HepG2 (cell line): ENCODE data around the gene ABCA3. TPM values are rescaled to one million over a fixed set of nuclear protein-coding genes. Genes with fewer than 3 reads are reported as not detected.

ENCODE experiments used
- CREB1 ChIP-seq, 2 experiments: fragments of 450-650 bp in 1 of 2; IDR thresholded peaks; 2 replicates each; pipeline ENCODE4 v1.6.1; 2016 to 2017; ENCODE audit warnings: control low read depth in 1 of 2, mild to moderate bottlenecking in 1 of 2, missing compliant biosample characterization in 1 of 2, missing genetic modification characterization in 1 of 2
- ELF3 ChIP-seq: IDR thresholded peaks from 2 replicates; pipeline ENCODE4 v1.6.1; 2016; ENCODE audit warnings: missing genetic modification reagents, missing compliant biosample characterization
- FOXC1 ChIP-seq: sonication (generic); formaldehyde crosslinking; IDR thresholded peaks from 2 replicates; pipeline ENCODE4 v1.8.0; 2022; ENCODE audit warnings: mild to moderate bottlenecking, missing genetic modification reagents, borderline replicate concordance
- ISL2 ChIP-seq: sonication (generic); formaldehyde crosslinking; IDR thresholded peaks from 2 replicates; pipeline ENCODE4 v1.5.0; 2020; ENCODE audit warnings: missing genetic modification reagents
- JUN ChIP-seq: sonication (generic); formaldehyde crosslinking; IDR thresholded peaks from 2 replicates; pipeline ENCODE4 v1.4.0; 2020; ENCODE audit warnings: mild to moderate bottlenecking, missing genetic modification reagents
- NFE2L1 ChIP-seq: sonication (generic); formaldehyde crosslinking; IDR thresholded peaks from 2 replicates; pipeline ENCODE4 v1.4.0; 2020; ENCODE audit warnings: missing genetic modification reagents, mild to moderate bottlenecking, borderline replicate concordance
- NFKB2 ChIP-seq: sonication (generic); formaldehyde crosslinking; IDR thresholded peaks from 2 replicates; pipeline ENCODE4 v1.4.0; 2020; ENCODE audit warnings: missing genetic modification reagents, borderline replicate concordance
- TOPORS ChIP-seq: sonication (generic); formaldehyde crosslinking; IDR thresholded peaks from 2 replicates; pipeline ENCODE4 v1.8.0; 2023; ENCODE audit warnings: mild to moderate bottlenecking, missing genetic modification reagents
- ZNF180 ChIP-seq: sonication (generic); formaldehyde crosslinking; IDR thresholded peaks from 2 replicates; pipeline ENCODE4 v1.4.0; 2020; ENCODE audit warnings: low read depth, missing genetic modification reagents, borderline replicate concordance
- ZNF260 ChIP-seq: sonication (generic); formaldehyde crosslinking; IDR thresholded peaks from 2 replicates; pipeline ENCODE4 v1.4.0; 2020; ENCODE audit warnings: missing genetic modification reagents, low read depth, mild to moderate bottlenecking, borderline replicate concordance
- ZNF670 ChIP-seq: sonication (generic); formaldehyde crosslinking; IDR thresholded peaks from 2 replicates; pipeline ENCODE4 v1.8.0; 2022; ENCODE audit warnings: mild to moderate bottlenecking, missing genetic modification reagents, borderline replicate concordance
- ZNF878 ChIP-seq: sonication (generic); formaldehyde crosslinking; IDR thresholded peaks from 2 replicates; pipeline ENCODE4 v1.8.1; 2023; ENCODE audit warnings: mild to moderate bottlenecking, missing genetic modification reagents, moderate library complexity
- polyA plus RNA-seq, 8 experiments: library from polyadenylated mRNA; depleted of rRNA in 3 of 8; stranded (reverse) in 7 of 8; unstranded in 1 of 8; fragments of >200 nt; fragmentation: Illumina TruSeq in 4 of 8; extraction: Trizol in 4 of 8; gene quantifications; 2 replicates each; pipeline versions ENCODE4 v1.2.1 to v1.2.3, GENCODE V29; 2011 to 2016; ENCODE audit warnings: low read depth in 4 of 8, missing spikeins in 1 of 8, mixed read lengths in 1 of 8; ENCODE audit not compliant: insufficient read depth in 1 of 8
- total RNA-seq, 5 experiments: library from RNA; depleted of rRNA; stranded (reverse); fragments of >200 nt; fragmentation: Illumina TruSeq; extraction: Trizol; gene quantifications; 2 replicates each; pipeline ENCODE4 v1.2.3, GENCODE V29; 2016; ENCODE audit warnings: low read depth in 1 of 5
- TF ChIP-seq, protein P1 (sequence below): sonication (generic); formaldehyde crosslinking; conservative IDR thresholded peaks from 2 replicates; pipeline ENCODE4 v1.4.0; 2020; ENCODE audit warnings: mild to moderate bottlenecking, missing genetic modification reagents, moderate library complexity
- TF ChIP-seq, protein P2 (sequence below): IDR thresholded peaks from 2 replicates; pipeline ENCODE4 v1.6.1; 2016; ENCODE audit warnings: missing compliant biosample characterization, missing genetic modification reagents, borderline replicate concordance
- TF ChIP-seq, protein P3 (sequence below): sonication (generic); formaldehyde crosslinking; IDR thresholded peaks from 2 replicates; pipeline ENCODE4 v1.4.0; 2020; ENCODE audit warnings: missing genetic modification reagents, borderline replicate concordance
- TF ChIP-seq, protein P4 (sequence below), 2 experiments: fragments of 450-650 bp in 1 of 2; sonication (generic) in 1 of 2; formaldehyde crosslinking; IDR thresholded peaks; 2 replicates each; pipeline versions ENCODE4 v1.5.0 to v1.8.0; 2020 to 2022; ENCODE audit warnings: mild to moderate bottlenecking in 1 of 2, missing genetic modification reagents in 1 of 2
- TF ChIP-seq, protein P5 (sequence below): IDR thresholded peaks from 2 replicates; pipeline ENCODE4 v1.6.1; 2012; ENCODE audit warnings: inconsistent platforms

The ABCA3 gene
- total and polyA plus RNA-seq, 2 of the 13 experiments (the other 11 are each of a cell fraction or from before 2014, with no cell fraction given): 0.60 to 1.5 TPM

DNA sequence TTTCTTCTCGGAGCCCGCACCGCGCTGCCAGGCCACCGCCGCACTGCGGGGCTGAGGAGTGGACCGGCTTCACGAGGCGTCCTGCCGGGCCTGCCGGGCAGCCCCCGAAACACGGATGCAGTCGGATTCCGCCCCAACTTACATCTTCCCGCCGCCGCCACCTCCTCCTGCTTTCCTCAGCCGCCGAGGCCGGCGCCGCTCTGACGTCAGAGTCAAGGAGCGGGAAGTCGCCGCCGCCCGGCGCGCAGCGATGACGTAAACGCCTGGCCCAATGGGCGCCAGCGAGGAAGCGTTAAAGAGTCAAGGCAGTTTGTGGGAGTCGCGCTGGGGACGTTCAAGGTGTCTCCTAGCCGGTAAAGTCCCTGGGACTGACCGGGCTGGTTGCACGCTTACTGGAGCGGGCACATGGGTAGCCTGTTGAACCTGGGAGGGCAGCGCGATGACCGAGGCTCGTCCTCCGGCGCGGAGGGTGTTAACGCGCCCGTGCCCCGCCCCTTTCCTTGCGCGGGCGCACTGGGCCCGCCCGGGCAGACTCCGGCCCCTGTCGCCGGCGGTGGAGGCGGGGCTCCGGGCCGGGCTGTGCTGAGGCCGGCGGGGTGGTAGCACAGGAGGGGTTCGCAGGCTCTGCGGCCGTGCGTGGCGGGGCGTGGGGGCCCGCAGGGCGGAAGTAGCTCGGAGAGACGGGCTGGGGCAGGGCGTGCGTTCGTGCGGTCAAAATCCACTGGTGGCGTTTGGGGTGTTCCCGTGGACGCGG, 72.4 kb downstream of the ABCA3 start, which contains the start of gene RNPS1 (continued):
- TF ChIP-seq, protein P1, sequence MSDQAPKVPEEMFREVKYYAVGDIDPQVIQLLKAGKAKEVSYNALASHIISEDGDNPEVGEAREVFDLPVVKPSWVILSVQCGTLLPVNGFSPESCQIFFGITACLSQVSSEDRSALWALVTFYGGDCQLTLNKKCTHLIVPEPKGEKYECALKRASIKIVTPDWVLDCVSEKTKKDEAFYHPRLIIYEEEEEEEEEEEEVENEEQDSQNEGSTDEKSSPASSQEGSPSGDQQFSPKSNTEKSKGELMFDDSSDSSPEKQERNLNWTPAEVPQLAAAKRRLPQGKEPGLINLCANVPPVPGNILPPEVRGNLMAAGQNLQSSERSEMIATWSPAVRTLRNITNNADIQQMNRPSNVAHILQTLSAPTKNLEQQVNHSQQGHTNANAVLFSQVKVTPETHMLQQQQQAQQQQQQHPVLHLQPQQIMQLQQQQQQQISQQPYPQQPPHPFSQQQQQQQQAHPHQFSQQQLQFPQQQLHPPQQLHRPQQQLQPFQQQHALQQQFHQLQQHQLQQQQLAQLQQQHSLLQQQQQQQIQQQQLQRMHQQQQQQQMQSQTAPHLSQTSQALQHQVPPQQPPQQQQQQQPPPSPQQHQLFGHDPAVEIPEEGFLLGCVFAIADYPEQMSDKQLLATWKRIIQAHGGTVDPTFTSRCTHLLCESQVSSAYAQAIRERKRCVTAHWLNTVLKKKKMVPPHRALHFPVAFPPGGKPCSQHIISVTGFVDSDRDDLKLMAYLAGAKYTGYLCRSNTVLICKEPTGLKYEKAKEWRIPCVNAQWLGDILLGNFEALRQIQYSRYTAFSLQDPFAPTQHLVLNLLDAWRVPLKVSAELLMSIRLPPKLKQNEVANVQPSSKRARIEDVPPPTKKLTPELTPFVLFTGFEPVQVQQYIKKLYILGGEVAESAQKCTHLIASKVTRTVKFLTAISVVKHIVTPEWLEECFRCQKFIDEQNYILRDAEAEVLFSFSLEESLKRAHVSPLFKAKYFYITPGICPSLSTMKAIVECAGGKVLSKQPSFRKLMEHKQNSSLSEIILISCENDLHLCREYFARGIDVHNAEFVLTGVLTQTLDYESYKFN (CRISPR knock-in tag): peak; percentile 56
- TF ChIP-seq CREB1 (IDR thresholded peaks at IDR 0.05): peak; percentile 100
- peak; percentile 100 for TF ChIP-seq CREB1 (CRISPR knock-in tag; IDR thresholded peaks at IDR 0.05)
- peak; percentile 78; the same call in 1 of the 2 replicates for TF ChIP-seq ZNF260 (CRISPR knock-in tag)
- no peak for TF ChIP-seq ZNF180 (CRISPR knock-in tag)
- TF ChIP-seq JUN: peak; percentile 46
- TF ChIP-seq, protein P2, sequence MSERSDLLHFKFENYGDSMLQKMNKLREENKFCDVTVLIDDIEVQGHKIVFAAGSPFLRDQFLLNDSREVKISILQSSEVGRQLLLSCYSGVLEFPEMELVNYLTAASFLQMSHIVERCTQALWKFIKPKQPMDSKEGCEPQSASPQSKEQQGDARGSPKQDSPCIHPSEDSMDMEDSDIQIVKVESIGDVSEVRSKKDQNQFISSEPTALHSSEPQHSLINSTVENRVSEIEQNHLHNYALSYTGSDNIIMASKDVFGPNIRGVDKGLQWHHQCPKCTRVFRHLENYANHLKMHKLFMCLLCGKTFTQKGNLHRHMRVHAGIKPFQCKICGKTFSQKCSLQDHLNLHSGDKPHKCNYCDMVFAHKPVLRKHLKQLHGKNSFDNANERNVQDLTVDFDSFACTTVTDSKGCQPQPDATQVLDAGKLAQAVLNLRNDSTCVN (CRISPR knock-in tag): 0 out of 2 replicates have a peak, but pooled peaks have one; percentile 33
- TF ChIP-seq, protein P3, sequence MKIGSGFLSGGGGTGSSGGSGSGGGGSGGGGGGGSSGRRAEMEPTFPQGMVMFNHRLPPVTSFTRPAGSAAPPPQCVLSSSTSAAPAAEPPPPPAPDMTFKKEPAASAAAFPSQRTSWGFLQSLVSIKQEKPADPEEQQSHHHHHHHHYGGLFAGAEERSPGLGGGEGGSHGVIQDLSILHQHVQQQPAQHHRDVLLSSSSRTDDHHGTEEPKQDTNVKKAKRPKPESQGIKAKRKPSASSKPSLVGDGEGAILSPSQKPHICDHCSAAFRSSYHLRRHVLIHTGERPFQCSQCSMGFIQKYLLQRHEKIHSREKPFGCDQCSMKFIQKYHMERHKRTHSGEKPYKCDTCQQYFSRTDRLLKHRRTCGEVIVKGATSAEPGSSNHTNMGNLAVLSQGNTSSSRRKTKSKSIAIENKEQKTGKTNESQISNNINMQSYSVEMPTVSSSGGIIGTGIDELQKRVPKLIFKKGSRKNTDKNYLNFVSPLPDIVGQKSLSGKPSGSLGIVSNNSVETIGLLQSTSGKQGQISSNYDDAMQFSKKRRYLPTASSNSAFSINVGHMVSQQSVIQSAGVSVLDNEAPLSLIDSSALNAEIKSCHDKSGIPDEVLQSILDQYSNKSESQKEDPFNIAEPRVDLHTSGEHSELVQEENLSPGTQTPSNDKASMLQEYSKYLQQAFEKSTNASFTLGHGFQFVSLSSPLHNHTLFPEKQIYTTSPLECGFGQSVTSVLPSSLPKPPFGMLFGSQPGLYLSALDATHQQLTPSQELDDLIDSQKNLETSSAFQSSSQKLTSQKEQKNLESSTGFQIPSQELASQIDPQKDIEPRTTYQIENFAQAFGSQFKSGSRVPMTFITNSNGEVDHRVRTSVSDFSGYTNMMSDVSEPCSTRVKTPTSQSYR (CRISPR knock-in tag): no peak; the same call in 1 of the 2 replicates
- no peak for TF ChIP-seq NFE2L1
- peak; percentile 88; the same call in 1 of the 2 replicates for TF ChIP-seq FOXC1 (CRISPR knock-in tag)
- TF ChIP-seq ZNF878 (CRISPR knock-in tag): peak; percentile 93
- TF ChIP-seq, protein P4, sequence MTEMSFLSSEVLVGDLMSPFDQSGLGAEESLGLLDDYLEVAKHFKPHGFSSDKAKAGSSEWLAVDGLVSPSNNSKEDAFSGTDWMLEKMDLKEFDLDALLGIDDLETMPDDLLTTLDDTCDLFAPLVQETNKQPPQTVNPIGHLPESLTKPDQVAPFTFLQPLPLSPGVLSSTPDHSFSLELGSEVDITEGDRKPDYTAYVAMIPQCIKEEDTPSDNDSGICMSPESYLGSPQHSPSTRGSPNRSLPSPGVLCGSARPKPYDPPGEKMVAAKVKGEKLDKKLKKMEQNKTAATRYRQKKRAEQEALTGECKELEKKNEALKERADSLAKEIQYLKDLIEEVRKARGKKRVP (CRISPR knock-in tag; IDR thresholded peaks at IDR 0.05): 0 out of 4 replicates have a peak, but pooled peaks of 1 of the 2 experiments have one; percentile 54
- peak; percentile 88 for TF ChIP-seq ELF3 (CRISPR knock-in tag)
- TF ChIP-seq, protein P5, sequence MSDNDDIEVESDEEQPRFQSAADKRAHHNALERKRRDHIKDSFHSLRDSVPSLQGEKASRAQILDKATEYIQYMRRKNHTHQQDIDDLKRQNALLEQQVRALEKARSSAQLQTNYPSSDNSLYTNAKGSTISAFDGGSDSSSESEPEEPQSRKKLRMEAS: peak; percentile 97
- TF ChIP-seq ZNF670 (CRISPR knock-in tag): peak; percentile 85; the same call in 1 of the 2 replicates
- peak; percentile 57 for TF ChIP-seq NFKB2 (CRISPR knock-in tag)
- TF ChIP-seq TOPORS (CRISPR knock-in tag): peak; percentile 95
- peak; percentile 76 for TF ChIP-seq ISL2 (CRISPR knock-in tag)
